Endodermal cell (in vitro differentiated cells): ENCODE measurements around the gene INPP4B. TPM values are rescaled to one million over a fixed set of nuclear protein-coding genes. Genes with fewer than 3 reads are reported as not detected.

Experiments
- DNase-seq: peaks from one replicate; pipeline ENCODE4 v3.0.0-alpha.2; 2017
- H3K27ac ChIP-seq: 2 replicates; pipeline ENCODE4 v1.5.1; 2013; ENCODE audit warnings: mild to moderate bottlenecking, low read depth, low read length, moderate library complexity
- H3K27me3 ChIP-seq: 2 replicates; pipeline ENCODE4 v1.6.1; 2013; ENCODE audit warnings: mild to moderate bottlenecking, low read length, moderate library complexity; ENCODE audit not compliant: insufficient read depth, control insufficient read depth, poor library complexity, severe bottlenecking
- H3K36me3 ChIP-seq: 2 replicates; pipeline ENCODE4 v1.7.0; 2013; ENCODE audit warnings: mild to moderate bottlenecking, low read length, moderate library complexity; ENCODE audit not compliant: control insufficient read depth, insufficient read depth
- H3K4me1 ChIP-seq: one replicate; pipeline ENCODE4 v1.7.0; 2013; ENCODE audit warnings: low read length; ENCODE audit not compliant: control insufficient read depth, insufficient read depth
- H3K4me3 ChIP-seq: 2 replicates; pipeline ENCODE4 v1.5.1; 2013; ENCODE audit warnings: mild to moderate bottlenecking, low read length, moderate library complexity
- H3K9ac ChIP-seq: 2 replicates; pipeline ENCODE4 v1.6.1; 2013; ENCODE audit warnings: mild to moderate bottlenecking, low read length, moderate library complexity; ENCODE audit not compliant: poor library complexity, severe bottlenecking; ENCODE audit errors: extremely low read depth
- H3K9me3 ChIP-seq: 2 replicates; pipeline ENCODE4 v1.6.1; 2013; ENCODE audit warnings: mild to moderate bottlenecking, low read length, moderate library complexity; ENCODE audit not compliant: control insufficient read depth
- H3K27ac Mint-ChIP-seq: 2 replicates; pipeline ENCODE4 v1.8.0; 2020; ENCODE audit warnings: mixed read lengths
- H3K27me3 Mint-ChIP-seq: 2 replicates; pipeline ENCODE4 v1.8.0; 2021; ENCODE audit warnings: mild to moderate bottlenecking, mixed read lengths; ENCODE audit not compliant: insufficient read depth
- H3K36me3 Mint-ChIP-seq: 2 replicates; pipeline ENCODE4 v1.8.0; 2020; ENCODE audit warnings: low read depth, mixed read lengths
- H3K4me1 Mint-ChIP-seq: 2 replicates; pipeline ENCODE4 v1.8.0; 2020; ENCODE audit warnings: mixed read lengths
- H3K4me3 Mint-ChIP-seq: 2 replicates; pipeline ENCODE4 v1.8.0; 2020; ENCODE audit warnings: mild to moderate bottlenecking, moderate library complexity, mixed read lengths
- H3K9me3 Mint-ChIP-seq: 2 replicates; pipeline ENCODE4 v1.8.0; 2020; ENCODE audit warnings: mild to moderate bottlenecking, mixed read lengths
- CTCF ChIP-seq: fragments of 200-600 bp; sonication (generic); conservative IDR thresholded peaks from 2 replicates; pipeline ENCODE4 v1.5.0; 2021; ENCODE audit warnings: antibody characterized with exemption, mild to moderate bottlenecking
- WGBS, 2 experiments: methylation state at CpG; one replicate each; pipeline versions ENCODE4 v1.1.5 to v1.1.7; 2013; ENCODE audit warnings: missing lambda C conversion rate in 2 of 2, mixed read lengths in 1 of 2; ENCODE audit not compliant: insufficient coverage in 1 of 2, insufficient read length in 1 of 2; 5-methylcytosine and 5-hydroxymethylcytosine counted together
- total RNA-seq, 2 donors: library from RNA; stranded (reverse); fragmentation: NEBNext Ultra II Directional in 1 of 2; extraction: Animal tissue kit (Norgen Biotek cat#: 25700) in 1 of 2; gene quantifications; 2 replicates in 1 of 2; 3 replicates in 1 of 2; pipeline ENCODE4 v1.2.1, GENCODE V29; 2021

The INPP4B gene
- total RNA-seq, 2 donors from 2014 or later: 0.64 to 0.66 TPM

- H3K4me1 ChIP-seq: no peaks in the 10 kb centered on the region
- H3K27me3 Mint-ChIP-seq: no peaks in the 10 kb centered on the region
Observed at GRCh38 chr4:142291299-142292050, 554.6 kb downstream of the INPP4B start.

DNA sequence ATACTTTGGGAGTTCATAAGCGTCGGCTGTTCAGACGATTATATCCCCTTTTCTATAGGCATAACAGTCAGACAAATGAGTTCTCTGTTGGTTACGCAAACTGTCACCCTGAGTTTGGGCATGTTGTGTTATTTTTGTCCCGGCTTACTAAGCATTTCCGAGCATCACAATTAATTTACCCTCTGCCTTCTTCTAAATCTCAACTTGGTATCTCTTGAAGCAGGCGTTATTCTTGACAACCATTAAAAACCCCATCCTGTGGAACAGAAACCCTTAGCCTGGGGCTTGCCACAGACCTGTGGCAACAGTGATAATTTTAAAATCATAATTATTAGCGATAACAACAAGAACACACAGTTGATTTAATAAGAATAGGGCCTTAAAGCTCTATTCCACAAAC, 558.7 kb downstream of the INPP4B start:
- no peaks in the 10 kb centered on the region for H3K27me3 Mint-ChIP-seq
- no peak for TF ChIP-seq CTCF
- H3K4me1 Mint-ChIP-seq: no peaks in the 10 kb centered on the region
- Histone ChIP-seq H3K4me1 (no peaks in the 10 kb centered on the region), H3K27me3 (no peaks in the 10 kb centered on the region), H3K4me3 (no peak overlapping the region), H3K36me3 (no peaks in the 10 kb centered on the region), H3K9ac (no peak overlapping the region), H3K27ac (no peak overlapping the region), H3K9me3 (no peaks in the 10 kb centered on the region)
- H3K36me3 Mint-ChIP-seq: no peaks in the 10 kb centered on the region
- no peak for DNase-seq
- H3K27ac Mint-ChIP-seq: no peak overlapping the region
- WGBS, 2 experiments: 96 to 100% methylated on average over 5 to 8 of the region's 8 CpGs
- H3K9me3 Mint-ChIP-seq: peaks cover 8% of the 10 kb centered on the region
- H3K4me3 Mint-ChIP-seq: no peak overlapping the region

More at GRCh38 chr4:142291299-142292050, 554.6 kb downstream of the INPP4B start:
- H3K9me3 ChIP-seq: no peaks in the 10 kb centered on the region
- H3K4me3 Mint-ChIP-seq: no peak overlapping the region
- peaks cover 14% of the 10 kb centered on the region for H3K4me1 Mint-ChIP-seq
- H3K36me3 Mint-ChIP-seq: no peaks in the 10 kb centered on the region
- no peak for TF ChIP-seq CTCF
- no peak overlapping the region for H3K4me3 ChIP-seq
- peaks cover 8% of the 10 kb centered on the region for H3K9me3 Mint-ChIP-seq
- no peak overlapping the region for H3K9ac ChIP-seq
- no peak for DNase-seq
- H3K27ac Mint-ChIP-seq: no peak overlapping the region
- WGBS, 2 experiments: 92 to 94% methylated on average over 3 to 4 of the region's 5 CpGs
- no peak overlapping the region for H3K27ac ChIP-seq
- no peaks in the 10 kb centered on the region for H3K27me3 ChIP-seq
- H3K36me3 ChIP-seq: no peaks in the 10 kb centered on the region

DNA sequence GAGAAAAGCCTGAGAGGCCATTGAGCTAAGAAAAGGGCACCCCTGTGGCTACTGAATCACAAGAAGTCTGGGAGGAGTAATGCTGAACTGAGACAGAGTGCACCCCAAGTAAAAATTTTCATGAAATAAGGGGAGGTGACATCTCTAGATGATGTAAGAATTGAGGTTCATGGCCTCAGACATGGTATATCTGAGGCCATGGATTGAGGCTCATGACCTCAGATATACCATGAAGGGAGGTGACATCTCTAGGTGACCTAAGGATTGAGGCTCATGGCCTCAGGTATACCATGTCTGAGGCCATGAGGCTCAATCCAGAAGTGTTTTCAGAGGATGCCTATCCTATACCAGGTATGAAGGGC, 560.9 kb downstream of the INPP4B start:
- H3K4me1 ChIP-seq: no peaks in the 10 kb centered on the region
- H3K9me3 ChIP-seq: no peaks in the 10 kb centered on the region
- Mint-ChIP-seq H3K9me3 (peaks cover 4% of the 10 kb centered on the region), H3K27me3 (no peaks in the 10 kb centered on the region), H3K27ac (no peak overlapping the region), H3K4me3 (no peak overlapping the region), H3K36me3 (no peaks in the 10 kb centered on the region), H3K4me1 (no peaks in the 10 kb centered on the region)
- H3K4me3 ChIP-seq: no peak overlapping the region
- no peaks in the 10 kb centered on the region for H3K27me3 ChIP-seq
- no peak overlapping the region for H3K9ac ChIP-seq
- DNase-seq: no peak
- H3K27ac ChIP-seq: no peak overlapping the region
- no peaks in the 10 kb centered on the region for H3K36me3 ChIP-seq
- no peak for TF ChIP-seq CTCF
